LNCaP clone FGC (cell line): Measurements from ENCODE around the gene THAP4.

ENCODE experiments used
- DNase-seq: peaks from one replicate; pipeline ENCODE4 v3.0.0-alpha.2; 2011; ENCODE audit warnings: low read depth
- H3K4me3 ChIP-seq: 2 replicates; pipeline ENCODE4 v1.5.1; 2011; ENCODE audit warnings: mild to moderate bottlenecking, low read depth, low read length, control low read depth
- TF ChIP-seq, protein P1 (sequence below): IDR thresholded peaks from 2 replicates; pipeline ENCODE4 v1.5.1; 2012; ENCODE audit warnings: mild to moderate bottlenecking; ENCODE audit not compliant: control insufficient read depth, insufficient read depth; ENCODE audit errors: extremely low read depth

The THAP4 gene

DNA sequence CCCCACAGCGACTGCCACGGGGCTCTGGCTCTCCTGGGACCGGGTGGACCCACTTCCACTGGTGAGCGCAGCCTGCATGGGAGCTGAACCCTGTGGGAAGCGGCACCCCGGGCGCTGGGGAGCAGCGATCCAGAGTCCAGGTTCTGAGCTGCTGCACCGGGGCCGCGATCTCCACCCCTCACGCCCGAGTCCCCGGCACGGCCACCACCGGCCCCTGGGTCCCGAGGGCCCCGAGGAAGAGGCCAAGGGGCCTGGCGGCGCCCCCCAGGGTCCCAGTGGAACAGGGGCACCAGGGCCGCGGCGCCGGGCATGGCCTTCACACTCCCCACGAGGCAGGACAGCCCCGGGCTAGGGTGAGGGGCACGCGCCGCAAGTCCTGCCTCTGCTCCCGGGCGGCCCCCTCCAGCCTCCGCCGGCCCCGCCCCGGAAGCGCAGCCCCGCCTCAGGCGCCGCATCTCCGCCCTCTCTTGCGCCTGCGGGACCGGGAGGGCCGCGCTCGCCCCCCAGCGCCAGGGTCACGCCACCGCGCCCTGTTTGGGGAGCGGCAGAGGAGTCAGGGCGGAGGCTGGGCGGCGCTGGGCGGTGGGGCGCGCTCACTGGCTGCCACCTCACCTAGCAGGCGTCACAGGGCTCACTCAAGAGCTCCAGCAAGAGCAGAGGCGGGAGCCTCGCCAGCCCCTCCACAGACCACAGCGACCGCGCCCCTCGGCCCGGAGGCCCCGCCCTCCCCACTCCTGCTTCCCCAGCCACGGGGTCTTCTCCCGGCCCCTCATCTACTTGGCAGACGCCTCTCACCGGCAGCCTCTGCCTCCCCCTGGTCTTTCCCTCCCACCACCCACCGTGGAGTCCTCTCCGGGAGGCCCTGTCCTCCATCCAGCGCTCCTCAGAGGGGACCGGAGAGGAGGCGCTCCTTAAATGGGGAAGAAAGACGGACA is 26.8 kb downstream of the THAP4 start:
- H3K4me3 ChIP-seq = no peak overlapping the region

DNA sequence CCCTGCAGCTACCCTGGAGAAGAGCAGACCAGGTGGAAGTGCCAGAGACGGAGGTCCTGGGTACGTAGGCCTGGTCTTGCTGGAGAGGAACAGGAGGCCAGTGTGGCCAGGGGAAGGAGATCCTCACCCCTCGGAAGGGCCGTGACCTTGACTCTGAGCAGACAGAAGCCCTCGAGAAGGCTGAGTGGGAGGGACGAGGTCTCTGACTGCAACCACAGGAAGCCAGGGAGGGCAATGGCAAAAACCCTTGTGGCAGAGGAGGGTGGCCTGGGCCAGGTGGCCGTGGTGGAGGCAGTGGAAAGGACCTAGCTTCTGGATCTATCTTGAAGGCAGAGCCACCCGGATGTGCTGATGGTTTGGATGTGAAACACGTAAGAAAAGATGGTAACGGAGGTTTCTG is 28.1 kb downstream of the THAP4 start:
- no peak for DNase-seq
- TF ChIP-seq, protein P1, sequence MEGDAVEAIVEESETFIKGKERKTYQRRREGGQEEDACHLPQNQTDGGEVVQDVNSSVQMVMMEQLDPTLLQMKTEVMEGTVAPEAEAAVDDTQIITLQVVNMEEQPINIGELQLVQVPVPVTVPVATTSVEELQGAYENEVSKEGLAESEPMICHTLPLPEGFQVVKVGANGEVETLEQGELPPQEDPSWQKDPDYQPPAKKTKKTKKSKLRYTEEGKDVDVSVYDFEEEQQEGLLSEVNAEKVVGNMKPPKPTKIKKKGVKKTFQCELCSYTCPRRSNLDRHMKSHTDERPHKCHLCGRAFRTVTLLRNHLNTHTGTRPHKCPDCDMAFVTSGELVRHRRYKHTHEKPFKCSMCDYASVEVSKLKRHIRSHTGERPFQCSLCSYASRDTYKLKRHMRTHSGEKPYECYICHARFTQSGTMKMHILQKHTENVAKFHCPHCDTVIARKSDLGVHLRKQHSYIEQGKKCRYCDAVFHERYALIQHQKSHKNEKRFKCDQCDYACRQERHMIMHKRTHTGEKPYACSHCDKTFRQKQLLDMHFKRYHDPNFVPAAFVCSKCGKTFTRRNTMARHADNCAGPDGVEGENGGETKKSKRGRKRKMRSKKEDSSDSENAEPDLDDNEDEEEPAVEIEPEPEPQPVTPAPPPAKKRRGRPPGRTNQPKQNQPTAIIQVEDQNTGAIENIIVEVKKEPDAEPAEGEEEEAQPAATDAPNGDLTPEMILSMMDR = no peak
- no peak overlapping the region for H3K4me3 ChIP-seq

More for the DNA sequence above, 26.8 kb downstream of the THAP4 start:
- TF ChIP-seq, protein P1 = no peak
- no peak for DNase-seq

DNA sequence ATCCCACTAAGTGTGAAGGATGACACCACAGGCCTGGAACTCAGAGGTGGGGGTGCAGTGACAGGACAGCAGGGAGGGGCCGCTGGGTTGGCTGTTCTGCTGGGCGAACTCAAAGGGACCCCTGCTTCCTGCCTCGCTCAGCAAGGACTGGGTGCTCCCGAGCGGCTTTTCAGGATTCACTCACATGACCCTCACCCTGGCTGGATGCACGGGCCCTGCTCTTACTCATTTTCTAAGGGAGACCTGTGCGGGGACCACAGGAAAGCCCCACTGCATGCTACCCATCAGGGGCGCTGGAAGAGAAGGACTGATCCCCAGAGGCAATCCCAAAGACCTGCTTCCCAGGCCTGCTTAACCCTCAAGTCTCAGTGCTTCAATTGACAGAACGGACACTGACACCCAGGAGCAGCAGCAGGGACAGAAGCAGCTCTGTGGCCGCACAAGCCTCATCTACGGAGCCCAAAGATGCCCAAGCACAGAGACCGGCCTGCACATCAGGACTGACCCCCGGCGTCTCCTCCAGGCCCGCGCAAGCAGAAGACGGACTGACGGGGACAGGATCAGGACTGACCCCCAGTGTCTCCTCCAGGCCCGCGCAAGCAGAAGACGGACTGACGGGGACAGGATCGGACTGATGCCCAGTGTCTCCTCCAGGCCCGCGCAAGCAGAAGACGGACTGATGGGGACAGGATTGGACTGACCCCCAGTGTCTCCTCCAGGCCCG is 29.6 kb downstream of the THAP4 start:
- DNase-seq = no peak
- no peak overlapping the region for H3K4me3 ChIP-seq
- TF ChIP-seq, protein P1 = no peak

DNA sequence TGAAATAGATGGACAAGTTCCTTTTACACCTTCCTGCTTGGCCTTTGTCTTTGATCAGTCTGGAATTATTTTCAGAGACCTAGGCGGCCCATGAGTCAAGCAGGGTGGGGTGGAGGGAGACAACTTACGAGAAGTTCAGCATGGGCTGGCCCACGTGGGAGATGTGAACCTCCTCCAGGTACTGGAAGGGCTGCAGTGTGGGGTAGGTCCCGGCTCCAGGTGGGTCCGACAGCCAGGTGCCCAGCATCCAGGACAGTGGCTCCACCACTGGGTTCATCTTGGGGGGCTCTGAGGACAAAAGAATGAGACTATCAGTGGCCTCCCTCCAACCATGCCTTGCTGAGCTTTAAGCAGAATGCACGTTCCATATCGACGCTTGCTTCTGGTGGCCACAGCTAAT is 30.8 kb downstream of the THAP4 start:
- no peak overlapping the region for H3K4me3 ChIP-seq
- TF ChIP-seq, protein P1 = no peak
- DNase-seq = no peak

DNA sequence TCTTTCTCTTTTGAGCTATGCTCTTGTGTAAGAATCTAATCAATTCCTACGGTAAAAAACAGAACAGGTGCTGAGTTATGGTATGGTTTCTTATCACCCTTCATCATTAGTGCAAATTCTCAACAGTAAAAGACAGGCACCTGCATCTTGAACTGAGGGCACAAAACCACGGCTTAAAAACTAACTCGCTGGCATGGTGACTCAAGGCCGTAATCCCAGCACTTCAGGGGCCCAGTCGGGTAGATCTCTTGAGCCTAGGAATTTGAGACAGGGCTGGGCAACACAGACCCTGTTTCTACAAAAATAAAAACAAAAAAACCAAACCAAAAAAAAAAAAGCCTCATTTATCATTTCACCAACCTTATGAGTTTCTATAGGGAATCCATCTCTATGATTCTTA is 33.3 kb downstream of the THAP4 start:
- TF ChIP-seq, protein P1 = no peak
- no peak overlapping the region for H3K4me3 ChIP-seq
- no peak for DNase-seq

DNA sequence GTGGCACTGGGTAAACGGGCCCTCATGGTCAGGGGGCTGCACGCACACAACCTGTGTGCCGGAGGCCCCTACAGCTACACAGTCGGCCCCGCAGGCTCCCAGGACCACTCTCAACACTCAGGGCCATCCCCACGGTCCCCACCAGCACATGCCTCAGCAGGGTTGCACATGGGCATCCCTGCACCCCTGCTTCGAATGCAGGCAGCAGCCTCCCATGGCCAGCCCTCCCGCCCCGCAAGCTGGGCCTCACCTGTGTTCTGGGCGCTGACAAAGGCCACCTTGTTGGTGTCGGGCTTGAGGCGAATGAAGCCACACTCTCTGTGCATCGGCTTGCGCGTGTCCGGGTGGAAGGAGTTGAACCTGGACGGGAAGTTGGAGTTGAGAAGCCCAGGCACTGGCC is 34.2 kb downstream of the THAP4 start:
- no peak for DNase-seq
- TF ChIP-seq, protein P1 = no peak
- no peak overlapping the region for H3K4me3 ChIP-seq
